GM19238 (cell line): ENCODE results near the gene EFTUD2.

Experiments used
- DNase-seq: peaks from one replicate; pipeline ENCODE4 v3.0.0; 2011; ENCODE audit warnings: low spot score; ENCODE audit not compliant: insufficient read length

The EFTUD2 gene

DNA sequence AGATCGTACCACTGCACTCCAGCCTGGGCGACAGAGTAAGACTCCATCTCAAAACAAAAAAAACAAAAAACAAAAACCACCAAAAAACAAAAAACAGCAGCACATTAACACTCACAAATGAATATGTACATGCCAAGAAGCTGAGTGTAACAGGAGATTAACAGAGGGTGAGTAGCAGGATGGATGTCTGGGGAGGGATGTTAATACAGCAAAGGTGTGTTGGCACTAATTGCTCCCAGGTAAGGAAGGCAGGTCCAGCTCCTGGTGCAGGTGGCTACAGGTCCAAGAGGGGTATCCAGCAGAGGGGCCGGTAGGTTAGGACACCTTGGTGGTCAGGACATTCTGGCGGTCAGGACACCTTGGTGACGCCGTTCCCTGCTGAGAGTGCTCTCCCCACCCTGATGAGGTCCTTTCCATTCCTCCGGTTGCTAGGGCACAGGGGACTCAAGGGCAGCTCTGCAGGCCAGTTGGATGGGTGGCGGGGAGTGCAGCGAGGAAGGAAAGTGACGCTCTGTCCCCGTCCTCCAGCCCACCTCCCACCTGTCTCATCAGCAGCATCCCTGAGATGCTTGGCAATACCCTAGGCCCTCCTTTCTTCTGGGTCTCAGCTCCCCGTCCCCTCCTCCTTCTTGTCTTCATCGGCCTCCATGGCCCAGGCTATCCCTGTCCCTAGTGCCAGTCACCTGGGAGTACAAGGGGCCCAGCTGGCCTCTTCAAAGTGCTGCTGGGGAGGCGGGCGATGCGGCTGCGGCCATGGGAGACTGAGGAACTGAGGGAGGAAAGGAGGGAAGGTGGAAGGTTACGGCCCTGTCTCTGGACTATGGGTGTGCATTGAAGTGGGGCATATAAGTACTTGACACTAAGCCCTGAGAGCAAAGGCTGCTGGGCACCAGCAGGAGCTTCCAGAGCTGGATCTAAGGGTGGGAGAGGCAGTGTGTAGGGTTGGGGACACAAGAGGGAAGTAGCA is 26.8 kb upstream of the EFTUD2 start:
- no peak for DNase-seq

DNA sequence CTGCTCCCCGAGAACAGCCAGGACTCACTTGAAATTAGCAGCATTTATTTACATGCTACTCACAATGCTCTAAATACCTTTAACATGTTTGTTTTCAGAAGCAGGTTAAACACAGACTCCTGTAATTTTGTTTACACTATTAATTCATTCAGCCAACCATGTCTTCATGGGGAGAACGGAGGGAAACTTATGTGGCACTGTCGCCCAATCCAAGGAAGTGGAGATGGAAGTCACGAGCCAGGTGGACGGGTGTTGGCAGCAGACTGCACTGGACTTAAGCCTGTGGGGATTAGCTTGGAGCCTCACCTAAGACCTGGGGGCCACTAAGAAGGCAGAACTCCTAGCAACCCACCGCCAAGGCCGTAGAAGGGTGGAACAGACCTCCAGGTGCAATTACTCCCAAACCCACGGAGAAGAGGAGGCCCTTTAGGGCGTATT is 24.9 kb upstream of the EFTUD2 start:
- no peak for DNase-seq

DNA sequence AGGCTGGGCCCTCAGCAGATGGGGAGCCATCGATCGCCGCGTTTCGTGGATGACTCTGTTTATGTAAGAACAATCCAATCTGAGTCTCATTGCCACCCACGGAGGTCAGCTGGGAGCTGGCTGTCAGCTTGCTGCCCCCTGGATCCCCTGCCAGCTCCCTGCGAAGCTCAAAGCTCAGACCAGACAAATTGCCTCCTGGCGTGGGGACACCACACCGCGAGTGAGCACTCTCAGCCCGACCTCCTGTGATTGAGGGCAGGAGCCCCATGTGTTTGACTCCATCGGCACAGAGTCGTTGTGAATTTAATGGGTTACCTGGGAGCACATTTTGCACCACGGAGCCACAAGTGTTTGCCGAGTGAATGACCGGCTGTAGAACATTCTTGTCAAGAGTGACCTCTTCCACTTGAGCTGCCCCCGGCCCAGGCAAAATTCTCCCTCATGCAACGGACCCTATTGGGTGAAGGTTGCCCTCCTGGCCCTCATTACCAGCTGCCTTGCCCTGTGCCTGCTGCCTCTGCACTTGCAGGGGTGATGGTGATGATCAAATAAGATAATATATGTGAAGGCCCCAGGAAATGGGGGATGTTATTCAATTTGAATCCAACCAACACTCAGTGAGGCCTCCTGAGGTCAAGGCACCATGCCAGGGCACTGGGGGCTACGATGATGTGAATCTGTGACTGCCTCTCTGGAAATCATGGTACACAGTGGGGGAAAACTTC is 23.7 kb upstream of the EFTUD2 start:
- no peak for DNase-seq

DNA sequence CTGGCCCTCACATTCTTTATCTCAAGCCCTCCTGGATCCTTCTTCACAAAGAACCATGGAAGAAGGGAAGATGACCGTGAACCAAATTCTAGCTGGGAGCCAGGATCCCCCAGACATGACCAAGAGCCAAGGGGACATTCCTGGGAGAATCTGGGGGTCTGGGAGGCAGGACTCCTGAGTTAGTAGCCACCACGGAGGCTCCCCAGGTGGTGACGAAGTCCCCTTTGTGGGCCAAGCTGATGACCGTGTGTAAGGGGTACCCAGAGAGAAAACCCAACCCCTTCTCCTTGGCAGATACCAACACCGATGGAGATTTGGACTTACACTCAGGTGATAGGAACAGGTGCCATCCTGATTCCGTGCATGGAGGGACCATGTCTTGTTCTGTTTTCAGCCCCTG is 22.9 kb upstream of the EFTUD2 start:
- DNase-seq: no peak

DNA sequence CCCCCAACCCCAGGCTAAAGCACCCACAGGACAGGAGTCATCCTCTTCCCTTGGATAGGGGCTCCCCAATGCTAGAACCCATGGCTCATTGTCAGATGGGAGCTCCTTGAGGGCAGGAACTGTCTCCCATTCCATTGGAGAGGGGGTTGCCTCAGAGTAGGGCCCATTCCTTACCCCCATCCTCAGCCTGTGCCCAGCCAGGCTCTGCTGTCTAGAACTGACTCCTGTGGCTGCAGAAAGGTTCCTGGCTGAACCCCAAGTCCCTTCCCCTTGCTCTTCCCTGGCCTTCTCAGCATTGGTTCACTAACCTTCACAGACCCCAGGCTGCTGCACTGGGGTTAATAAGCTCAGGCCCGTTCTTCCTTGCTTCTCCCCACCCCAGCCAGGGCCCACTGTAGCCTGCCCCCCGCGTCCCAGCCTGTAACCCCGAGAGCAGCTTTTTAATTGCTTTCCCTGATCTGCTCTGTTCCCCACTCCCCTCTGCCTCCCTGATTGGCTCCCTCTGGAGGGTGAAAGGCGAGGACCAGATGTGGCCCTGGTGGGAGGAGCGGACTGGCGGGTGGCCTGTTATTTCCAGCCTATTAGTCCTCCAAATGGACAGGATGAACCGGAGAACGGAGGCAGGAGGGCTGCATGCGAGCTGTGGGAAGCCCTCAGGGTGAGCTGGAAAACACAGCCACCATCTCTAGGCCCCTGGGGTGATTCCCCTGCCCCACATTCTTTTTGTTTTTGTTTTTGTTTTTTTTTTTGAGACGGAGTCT is 22.1 kb upstream of the EFTUD2 start:
- DNase-seq: no peak

DNA sequence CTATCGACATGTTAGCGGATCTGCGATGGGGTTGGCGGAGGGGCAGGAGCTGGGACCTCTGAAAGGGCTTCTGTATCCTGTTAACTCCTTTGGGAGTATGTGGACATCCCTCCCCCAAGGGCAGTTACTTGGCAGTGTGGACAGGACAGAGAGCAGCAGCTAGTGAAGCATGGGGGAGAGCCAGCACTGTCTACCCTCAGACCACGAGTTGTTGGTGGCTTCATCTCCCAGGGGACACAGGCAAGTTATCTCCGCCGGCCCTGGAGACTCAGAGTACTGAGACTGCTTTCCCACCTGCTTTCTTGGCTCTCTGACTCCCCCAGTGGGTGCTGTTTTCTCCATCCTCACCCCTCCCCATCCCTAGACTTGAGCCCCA is 21.3 kb upstream of the EFTUD2 start:
- peak; percentile 56 for DNase-seq

DNA sequence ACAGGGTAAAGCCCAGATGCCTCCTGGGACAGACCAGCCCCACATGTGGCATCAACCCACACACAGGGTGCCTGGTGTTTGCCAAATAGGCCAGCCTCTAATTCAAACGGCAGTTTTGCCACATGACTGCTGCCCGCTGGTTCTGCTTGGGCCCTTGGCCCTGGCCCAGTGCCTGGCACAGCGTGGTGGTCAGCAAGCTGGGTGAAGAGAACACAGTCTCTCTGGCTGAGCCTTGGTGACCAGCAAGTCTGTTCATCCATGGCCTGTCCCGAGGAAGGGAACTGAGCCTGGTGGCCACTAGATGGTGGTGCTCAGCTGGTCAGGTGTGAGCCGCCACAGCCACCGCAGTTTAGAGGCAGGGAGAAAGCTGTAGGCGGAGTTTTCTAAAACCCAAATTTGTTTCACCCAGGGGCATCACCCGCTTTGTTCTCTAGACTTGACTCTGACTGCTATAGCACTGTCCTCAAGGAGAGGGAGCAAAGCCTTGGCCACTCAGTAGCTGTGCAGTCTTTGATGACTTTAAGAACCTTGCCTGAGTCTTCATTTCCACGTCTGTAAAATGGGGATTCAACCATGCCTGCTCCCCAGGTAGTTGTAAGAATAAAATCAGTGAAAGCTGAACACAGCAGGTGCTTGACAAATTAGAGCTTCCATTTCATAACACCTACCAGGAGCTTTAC is 20.8 kb upstream of the EFTUD2 start:
- DNase-seq: peak; percentile 90

DNA sequence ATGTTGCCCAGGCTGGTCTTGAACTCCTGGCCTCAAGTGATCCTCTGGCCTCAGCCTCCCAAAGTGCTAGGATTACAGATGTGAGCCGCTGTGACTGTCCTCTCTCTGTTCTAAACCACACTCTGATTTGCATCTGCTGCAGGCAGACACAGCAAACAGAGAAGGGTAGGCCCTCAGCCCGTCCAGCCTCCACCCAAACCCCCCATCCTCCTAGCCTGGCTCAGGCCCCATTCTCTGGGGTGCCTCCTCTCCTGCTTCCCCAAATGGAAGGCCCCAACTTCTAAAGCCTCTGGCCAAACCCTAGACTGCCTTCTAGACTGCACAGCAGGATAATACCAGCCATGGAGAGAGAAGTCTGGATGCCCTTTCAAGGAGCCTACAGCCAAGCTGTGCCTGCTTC is 20.2 kb upstream of the EFTUD2 start:
- DNase-seq: no peak

DNA sequence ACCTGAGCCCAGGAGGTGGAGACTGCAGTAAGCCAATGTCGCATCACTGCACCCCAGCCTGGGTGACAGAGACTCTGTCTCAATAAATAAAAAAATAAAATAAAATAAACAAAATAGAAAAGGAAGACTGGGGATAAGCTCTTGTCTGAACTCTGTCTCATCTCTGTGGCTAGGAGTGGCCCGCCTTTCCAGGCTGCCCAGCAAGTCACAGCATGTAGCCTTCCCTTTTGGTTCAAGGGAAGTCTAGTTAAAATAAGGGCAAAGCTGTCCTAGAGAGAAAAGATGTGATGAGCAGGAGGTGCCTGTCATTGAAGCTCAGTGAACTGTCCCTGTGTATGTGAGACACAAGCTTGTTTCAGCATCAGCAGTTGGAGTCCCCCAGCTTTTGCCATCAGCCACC is 18.8 kb upstream of the EFTUD2 start:
- no peak for DNase-seq

DNA sequence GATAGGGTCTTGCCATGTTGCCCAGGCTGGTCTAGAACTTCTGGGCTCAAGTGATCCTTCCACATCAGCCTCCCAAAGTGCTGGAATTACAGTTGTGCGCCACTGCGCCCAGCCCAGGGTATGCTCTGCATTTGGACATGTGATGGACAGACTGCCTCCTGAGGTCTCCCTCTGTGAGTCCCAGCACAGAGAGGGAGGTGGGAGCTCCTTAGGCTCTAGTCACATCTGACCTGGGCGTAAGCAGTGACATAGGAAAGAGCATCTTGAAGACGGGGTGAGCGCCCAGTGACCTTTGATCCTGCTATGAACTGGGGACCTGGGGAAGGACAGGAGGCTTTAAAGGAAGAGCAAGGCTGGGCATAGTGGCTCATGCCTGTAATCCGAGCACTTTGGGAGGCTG is 18.2 kb upstream of the EFTUD2 start:
- no peak for DNase-seq

DNA sequence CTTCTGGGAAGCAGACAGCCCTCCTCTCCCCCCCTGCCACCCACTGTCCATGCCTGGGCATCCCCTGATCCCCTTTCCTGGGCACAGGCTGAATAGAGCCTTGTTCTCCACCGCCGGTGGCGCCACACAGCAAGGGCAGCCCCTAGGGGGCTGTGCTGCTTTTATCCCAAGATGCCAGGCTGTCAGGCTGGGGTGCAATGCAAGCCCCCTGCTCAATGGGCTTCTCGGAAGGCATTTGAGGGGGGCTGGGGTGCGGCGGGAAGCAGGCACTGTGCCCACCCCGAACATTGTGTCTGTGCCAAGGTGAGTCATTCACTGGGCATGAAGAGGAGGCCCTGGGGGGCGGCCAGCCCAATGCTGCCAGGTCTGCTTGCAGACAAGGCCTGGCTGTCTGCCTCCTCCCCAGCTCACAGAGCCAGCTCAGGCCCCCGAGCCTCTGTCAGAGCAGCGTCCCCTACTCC is 17.6 kb upstream of the EFTUD2 start:
- no peak for DNase-seq

DNA sequence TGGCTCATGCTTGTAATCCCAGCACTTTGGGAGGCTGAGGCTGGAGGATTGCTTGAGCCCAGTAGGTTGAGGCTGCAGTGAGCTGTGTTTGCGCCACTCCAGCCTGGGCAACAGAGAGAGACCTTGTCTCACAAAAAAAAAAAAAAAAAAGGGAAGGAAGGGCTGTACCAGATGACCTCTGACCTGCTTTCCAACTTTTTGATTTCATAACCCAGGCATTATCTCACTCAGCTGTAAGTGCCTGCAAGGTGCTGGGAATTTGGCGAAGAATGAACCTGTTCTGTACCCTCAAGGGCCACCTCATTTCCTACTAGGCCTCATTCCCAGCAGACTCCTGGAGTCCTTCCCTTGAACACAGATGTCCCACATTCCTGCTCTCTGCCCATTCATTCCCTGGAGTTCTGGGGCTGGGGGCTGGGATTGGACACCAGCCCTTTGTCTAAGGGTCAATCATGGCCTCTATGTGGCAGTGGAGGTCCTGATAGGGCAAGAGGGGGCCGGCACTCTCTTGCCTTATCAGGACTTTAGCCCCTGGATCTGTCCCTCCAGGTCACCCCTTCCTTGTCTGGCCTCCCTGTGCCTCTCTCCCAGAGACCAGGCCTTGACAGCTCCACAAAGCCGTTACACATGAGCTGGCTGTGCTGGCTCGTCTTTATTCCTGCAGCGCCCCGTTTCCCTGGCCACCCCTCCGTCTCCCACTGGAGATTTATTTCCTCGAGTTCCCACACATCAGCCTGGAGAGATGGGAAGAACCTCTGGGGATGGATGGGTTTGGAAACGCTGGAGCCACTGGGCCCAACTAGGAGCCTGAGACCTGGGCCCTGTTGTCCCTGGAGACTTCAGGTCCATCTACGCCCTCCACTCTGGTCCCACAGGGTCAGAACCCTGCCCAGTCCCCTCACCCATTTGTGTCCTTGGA is 16.9 kb upstream of the EFTUD2 start:
- DNase-seq: no peak

DNA sequence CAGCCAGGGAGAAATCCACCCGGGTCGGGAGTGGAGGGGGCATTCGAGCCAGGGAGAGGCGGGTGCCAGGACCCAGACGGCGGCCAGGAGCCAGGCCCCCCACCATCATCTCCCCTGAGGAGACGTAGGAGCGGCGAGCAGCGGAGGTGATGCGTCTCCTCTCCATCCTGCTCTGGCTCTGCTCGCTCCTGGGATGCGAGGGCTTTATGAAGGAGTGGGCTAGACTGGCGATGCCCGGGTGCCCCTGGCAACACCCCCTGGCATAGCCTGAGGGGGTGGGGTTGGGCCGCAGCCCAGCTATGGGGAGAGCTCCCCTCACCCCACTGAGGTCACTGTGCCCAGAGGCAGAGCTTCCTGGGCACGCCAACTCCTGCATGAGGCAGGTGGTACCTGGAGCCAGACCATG is 16.1 kb upstream of the EFTUD2 start, which contains the start of gene GFAP:
Gene GFAP, minus strand, starts transcription at position 180 of the 406 bp plus-strand sequence. Its CDS starts 14 bp downstream, at position 166.
- no peak for DNase-seq

DNA sequence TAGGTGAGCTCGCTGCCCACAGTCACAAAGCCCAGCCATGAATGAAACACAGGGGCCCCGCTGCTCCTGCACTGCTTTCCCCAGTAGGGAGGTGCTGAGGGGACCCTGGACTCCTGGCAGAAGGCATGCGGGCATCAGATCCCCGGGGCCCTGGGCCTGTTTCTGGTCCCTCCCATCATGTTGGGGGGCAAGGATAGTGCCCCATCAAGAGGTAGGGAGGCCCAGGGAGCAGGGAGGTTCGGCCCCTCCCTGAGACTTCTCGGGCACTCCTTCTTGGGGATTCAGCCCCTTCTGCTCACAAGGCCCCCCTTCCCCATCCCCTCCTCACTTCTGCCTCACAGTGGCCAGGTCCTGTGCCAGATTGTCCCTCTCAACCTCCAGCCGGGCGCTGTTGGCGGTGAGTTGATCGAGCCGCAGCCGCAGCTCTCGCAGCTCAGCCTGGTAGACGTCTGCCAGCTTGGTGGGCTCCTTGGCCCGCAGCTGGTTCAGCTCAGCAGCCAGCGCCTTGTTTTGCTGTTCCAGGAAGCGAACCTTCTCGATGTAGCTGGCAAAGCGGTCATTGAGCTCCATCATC is 15.5 kb upstream of the EFTUD2 start:
- no peak for DNase-seq

DNA sequence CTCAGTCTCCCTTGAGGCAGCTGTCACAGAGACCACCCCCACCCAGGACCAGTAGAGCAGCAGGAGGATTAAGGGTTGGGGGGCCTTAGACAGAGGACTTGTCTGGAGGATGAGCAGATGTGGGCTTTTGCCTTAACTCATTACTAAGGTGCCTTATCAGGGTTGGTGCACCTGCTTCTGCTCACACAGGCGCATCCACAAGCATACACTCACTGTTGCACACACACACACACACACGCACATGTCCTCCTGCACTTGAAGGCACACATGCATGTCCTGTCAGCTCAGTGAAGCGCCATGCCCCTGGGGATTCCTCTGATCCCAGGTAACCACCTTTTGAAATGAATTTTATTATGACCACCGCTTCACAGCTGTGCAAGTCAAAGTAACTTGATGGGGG is 14.9 kb upstream of the EFTUD2 start:
- DNase-seq: no peak

DNA sequence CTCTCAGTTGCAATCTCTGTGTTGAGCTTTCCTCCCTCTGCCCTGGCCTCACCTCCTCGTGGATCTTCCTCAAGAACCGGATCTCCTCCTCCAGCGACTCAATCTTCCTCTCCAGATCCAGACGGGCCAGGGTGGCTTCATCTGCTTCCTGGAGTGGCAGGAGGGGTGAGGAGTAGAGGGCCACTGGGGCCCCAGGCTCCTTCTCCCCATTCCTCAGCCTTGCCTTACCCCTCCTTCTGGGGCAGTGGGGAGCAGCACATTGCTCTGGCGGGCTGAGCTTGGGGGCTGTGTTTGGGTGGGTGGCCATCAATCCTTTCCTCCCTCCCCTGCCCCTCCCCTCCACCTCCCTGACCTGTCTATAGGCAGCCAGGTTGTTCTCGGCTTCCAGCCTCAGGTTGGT is 14.4 kb upstream of the EFTUD2 start:
- no peak for DNase-seq

DNA sequence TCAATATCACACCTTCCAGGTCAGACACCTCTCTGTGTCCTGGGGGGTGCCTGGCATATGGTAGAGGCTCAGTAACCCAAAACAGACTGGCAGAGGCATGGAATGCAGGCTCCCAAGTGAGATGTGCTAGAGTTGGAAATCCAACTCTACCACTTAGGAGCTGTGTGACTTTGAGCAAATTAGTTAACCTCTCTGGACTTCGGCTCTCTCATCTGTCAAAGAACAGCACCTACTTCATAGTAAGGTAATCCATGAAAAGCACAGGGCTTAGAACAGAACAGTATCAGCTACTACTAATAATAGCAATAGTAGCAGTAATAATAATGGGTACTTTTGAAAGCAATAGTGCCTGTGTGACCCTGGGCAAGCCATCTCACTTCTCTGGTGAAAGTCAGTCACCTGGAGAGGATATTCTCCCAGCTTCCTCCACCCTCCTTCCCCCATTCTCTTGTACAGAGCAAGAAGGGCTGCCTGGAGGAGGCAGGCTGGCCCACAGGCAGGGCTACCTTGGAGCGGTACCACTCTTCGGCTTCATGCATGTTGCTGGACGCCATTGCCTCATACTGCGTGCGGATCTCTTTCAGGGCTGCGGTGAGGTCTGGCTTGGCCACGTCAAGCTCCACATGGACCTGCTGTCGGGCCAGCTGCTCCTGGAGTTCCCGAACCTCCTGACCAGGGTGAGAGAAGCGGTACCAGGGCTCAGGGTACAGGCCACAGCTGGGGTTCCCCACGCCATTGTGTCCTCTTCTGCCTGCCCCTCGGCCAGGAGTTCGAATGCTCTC is 13.7 kb upstream of the EFTUD2 start:
- DNase-seq: no peak

DNA sequence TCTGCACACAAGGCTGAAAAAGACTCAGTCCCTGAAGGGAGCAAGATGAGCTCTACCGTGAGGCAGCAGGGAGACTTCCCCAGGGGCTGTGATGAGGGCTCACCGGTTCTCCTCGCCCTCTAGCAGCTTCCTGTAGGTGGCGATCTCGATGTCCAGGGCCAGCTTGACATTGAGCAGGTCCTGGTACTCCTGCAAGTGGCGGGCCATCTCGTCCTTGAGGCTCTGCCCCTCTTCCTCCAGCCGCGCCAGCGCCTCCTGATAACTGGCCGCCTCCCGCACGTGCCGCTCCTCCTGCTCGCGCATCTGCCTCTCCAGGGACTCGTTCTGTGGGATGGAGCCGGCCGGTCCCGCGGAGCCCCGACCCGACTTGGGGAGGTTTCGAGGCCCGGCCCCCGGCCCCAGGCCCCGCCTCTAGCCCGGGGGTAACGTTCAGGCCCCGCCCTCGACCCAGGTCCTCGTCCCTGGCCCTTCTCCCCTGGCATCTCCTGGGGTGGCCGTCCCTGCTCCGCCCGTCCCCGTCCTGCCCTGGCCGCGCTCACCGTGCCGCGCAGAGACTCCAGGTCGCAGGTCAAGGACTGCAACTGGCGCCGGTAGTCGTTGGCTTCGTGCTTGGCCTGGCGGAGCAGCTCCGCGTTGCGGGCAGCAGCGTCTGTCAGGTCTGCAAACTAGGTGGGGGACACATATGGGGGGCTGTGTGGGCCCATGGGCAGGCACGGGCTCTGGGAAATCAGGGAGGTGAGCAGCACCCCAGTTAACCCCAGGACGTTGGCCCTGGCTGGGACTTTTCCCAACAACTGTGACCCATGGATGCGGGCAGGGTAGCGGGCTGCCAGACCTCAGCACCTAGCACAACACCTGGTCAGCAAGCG is 12.1 kb upstream of the EFTUD2 start:
- peak; percentile 52 for DNase-seq
